Keratinocyte (primary cell): Measurements from ENCODE around the gene LSM14B.

Experiments used
- CTCF ChIP-seq, 3 experiments: IDR thresholded peaks in 1 of 3; conservative IDR thresholded peaks in 1 of 3; optimal IDR thresholded peaks in 1 of 3; 2 replicates in 2 of 3; 3 replicates in 1 of 3; pipeline versions ENCODE3 to v1.5.1; 2011; ENCODE audit warnings: low read length in 3 of 3, mild to moderate bottlenecking in 3 of 3, moderate library complexity in 2 of 3, control low read depth in 1 of 3, inconsistent platforms in 1 of 3; ENCODE audit not compliant: insufficient read depth in 2 of 3; ENCODE audit errors: extremely low read depth in 1 of 3
- EZH2 ChIP-seq: IDR thresholded peaks from one replicate; pipeline ENCODE4 v1.6.1; 2012; ENCODE audit warnings: inconsistent platforms, mild to moderate bottlenecking, low read length, moderate library complexity

- TF ChIP-seq CTCF (optimal IDR thresholded peaks at IDR 0.05 in 1 of 3, IDR thresholded peaks at IDR 0.05 in 1 of 3, conservative IDR thresholded peaks at IDR 0.05 in 1 of 3; ENCODE audit: extremely low read depth in 1 of 3, insufficient read depth in 2 of 3, low read length in 3 of 3) (no peak), EZH2 (no peak)
Observed at GRCh38 chr20:62126141-62126540, 3.9 kb downstream of the LSM14B start.
